ENCODE results near the gene LTB.
"Not testable (repeated sequence)": the region's sequence is repeated elsewhere in the genome, so short reads cannot be mapped to it uniquely, and the experiment has no call there.

Gene LTB

GRCh38 chr6:31575335-31575901, 6.8 kb downstream of the LTB start, which contains the start of gene TNF:
TNF (plus strand) TSS chr6:31575565; CDS start chr6:31575742, 177 bp downstream.
- no peak for DNase-seq

DNA sequence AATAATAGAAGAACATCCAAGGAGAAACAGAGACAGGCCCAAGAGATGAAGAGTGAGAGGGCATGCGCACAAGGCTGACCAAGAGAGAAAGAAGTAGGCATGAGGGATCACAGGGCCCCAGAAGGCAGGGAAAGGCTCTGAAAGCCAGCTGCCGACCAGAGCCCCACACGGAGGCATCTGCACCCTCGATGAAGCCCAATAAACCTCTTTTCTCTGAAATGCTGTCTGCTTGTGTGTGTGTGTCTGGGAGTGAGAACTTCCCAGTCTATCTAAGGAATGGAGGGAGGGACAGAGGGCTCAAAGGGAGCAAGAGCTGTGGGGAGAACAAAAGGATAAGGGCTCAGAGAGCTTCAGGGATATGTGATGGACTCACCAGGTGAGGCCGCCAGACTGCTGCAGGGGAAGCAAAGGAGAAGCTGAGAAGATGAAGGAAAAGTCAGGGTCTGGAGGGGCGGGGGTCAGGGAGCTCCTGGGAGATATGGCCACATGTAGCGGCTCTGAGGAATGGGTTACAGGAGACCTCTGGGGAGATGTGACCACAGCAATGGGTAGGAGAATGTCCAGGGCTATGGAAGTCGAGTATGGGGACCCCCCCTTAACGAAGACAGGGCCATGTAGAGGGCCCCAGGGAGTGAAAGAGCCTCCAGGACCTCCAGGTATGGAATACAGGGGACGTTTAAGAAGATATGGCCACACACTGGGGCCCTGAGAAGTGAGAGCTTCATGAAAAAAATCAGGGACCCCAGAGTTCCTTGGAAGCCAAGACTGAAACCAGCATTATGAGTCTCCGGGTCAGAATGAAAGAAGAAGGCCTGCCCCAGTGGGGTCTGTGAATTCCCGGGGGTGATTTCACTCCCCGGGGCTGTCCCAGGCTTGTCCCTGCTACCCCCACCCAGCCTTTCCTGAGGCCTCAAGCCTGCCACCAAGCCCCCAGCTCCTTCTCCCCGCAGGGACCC, 7.8 kb downstream of the LTB start:
- DNase-seq, result no peak

DNA sequence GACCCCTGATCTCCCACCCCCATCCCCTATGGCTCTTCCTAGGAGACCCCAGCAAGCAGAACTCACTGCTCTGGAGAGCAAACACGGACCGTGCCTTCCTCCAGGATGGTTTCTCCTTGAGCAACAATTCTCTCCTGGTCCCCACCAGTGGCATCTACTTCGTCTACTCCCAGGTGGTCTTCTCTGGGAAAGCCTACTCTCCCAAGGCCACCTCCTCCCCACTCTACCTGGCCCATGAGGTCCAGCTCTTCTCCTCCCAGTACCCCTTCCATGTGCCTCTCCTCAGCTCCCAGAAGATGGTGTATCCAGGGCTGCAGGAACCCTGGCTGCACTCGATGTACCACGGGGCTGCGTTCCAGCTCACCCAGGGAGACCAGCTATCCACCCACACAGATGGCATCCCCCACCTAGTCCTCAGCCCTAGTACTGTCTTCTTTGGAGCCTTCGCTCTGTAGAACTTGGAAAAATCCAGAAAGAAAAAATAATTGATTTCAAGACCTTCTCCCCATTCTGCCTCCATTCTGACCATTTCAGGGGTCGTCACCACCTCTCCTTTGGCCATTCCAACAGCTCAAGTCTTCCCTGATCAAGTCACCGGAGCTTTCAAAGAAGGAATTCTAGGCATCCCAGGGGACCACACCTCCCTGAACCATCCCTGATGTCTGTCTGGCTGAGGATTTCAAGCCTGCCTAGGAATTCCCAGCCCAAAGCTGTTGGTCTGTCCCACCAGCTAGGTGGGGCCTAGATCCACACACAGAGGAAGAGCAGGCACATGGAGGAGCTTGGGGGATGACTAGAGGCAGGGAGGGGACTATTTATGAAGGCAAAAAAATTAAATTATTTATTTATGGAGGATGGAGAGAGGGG, 8.8 kb downstream of the LTB start:
- no peak for DNase-seq

DNA sequence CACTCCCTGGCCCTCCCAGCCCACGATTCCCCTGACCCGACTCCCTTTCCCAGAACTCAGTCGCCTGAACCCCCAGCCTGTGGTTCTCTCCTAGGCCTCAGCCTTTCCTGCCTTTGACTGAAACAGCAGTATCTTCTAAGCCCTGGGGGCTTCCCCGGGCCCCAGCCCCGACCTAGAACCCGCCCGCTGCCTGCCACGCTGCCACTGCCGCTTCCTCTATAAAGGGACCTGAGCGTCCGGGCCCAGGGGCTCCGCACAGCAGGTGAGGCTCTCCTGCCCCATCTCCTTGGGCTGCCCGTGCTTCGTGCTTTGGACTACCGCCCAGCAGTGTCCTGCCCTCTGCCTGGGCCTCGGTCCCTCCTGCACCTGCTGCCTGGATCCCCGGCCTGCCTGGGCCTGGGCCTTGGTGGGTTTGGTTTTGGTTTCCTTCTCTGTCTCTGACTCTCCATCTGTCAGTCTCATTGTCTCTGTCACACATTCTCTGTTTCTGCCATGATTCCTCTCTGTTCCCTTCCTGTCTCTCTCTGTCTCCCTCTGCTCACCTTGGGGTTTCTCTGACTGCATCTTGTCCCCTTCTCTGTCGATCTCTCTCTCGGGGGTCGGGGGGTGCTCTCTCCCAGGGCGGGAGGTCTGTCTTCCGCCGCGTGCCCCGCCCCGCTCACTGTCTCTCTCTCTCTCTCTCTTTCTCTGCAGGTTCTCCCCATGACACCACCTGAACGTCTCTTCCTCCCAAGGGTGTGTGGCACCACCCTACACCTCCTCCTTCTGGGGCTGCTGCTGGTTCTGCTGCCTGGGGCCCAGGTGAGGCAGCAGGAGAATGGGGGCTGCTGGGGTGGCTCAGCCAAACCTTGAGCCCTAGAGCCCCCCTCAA, 9.9 kb downstream of the LTB start, which contains the start of gene LTA:
LTA (plus strand) TSS at position 249 of the 871 bp plus-strand sequence; CDS start at position 703, 454 bp downstream.
- no peak for DNase-seq

DNA sequence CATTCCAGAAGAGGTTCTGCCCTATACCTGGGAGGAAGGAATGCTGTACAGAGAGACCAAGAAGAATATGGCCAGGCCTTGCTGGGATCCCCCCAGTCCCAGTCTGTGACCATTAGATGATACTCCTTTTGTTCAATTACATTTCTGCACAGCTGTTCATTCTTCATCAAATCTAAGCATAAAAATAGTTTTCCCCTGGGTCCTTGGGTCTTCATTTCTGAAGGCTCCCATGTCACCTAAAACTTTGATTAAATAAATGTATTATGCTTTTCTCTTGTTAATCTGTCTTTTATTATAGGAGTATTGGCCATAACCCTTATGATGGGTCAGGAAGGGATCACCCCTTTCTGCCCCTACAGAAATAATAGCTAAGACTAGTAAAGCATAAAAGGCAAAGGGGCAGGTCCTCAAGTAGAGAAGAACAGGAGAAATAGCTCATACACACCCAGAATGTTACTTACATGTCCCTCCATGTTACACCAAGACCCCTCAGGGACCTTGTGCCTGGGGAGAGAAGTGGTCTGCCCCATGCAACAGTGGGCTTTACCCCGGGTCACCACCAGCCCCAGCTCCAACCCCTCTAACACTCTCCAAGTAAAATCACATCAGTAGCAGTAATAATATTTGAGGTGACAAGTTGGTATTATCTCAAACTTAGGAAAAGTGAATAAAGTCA, 12.2 kb downstream of the LTB start:
- no peak for DNase-seq

DNA sequence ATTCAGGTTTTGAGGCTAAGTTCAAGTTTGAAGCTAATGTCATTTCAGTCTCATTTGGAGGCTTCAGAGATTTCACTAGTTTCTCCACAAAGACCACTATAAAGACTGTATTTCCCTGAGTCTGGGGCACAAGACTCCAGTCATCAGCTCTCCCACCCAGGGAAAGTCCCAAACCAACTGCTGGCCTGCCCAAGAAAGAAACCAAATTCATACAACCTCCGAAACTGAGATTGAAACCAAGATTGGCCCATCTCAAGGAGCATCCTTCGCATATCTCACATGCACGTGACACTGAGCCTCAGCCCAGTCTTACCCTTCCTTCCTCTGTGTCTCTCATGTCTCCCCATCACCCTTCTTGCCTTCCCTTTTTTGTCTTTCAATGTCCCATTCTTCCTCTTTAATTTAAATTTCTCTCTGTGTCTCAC, 13.7 kb downstream of the LTB start:
- DNase-seq, result no peak

DNA sequence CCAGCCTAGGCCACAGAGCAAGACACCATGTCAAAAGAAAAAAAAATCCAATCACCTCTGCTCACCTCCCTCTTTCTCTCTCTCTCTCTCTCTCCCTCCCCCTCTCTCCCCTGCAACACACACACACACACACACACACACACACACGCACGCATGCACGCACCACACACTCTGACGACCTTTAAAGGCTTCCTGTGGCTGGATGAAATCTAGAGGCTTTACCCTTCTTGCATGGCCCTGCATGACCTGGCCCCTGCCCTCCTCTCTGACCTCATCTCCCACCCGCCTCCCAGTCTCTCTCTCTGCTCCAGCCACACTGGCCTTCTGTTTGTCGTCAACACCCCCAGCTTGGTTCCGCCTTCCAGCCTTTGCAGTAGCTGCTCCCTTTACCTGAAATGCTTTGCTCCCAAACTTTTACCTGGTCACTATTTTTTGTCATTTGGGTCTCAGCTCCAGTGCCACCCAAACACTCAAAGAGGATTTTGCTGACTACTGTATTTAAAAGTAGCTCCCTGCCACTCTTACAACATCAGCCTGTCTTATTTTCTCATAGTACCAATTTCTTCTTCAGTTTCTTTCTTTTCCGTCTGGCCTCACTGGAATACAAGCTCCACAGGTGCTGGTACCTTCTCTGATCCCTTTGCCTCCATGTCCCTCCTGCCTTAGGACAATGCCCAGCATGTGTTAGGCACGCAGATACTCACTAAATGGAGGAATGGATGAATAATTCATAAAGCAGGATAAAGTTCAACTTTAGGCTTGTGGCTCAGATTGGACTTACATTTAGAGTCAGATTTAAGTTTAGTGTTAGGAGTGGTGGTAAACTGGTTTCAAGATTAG, 14.5 kb downstream of the LTB start:
- DNase-seq, result no peak

DNA sequence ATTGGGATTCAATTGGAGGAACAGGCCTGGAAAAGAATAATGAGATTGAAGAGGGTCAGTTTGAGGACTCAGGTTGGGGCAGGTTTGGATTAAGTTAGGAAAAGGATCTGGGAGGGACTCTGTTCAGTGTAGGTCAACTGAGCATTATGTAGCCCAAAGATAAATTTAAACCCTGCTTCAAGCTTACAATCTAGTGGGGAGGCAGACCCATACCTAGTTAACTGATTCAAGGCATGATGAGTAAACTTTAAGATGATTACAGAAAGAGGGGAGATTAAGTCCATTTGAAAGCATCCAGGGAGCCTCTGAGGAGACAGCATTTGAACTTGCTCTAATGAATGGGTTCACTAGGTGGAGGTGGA, 21.5 kb downstream of the LTB start:
- no peak for DNase-seq

- DNase-seq, result no peak
Observed at GRCh38 chr6:31559958-31560696, 22.1 kb downstream of the LTB start.

- DNase-seq, result no peak
Observed at GRCh38 chr6:31559606-31559957, 22.6 kb downstream of the LTB start.

- no peak for DNase-seq
Observed at GRCh38 chr6:31558631-31559500, 23.4 kb downstream of the LTB start.

DNA sequence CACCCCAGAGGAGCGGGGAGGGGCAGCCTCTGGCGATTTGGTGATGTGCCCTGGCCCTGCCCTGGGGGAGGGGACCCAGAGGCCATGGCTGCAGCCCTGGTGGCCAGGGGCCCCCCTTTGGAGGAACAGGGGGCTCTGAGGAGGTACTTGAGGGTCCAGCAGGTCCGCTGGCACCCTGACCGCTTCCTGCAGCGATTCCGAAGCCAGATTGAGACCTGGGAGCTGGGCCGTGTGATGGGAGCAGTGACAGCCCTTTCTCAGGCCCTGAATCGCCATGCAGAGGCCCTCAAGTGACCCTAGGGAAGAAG, 24.0 kb downstream of the LTB start:
- no peak for DNase-seq

- no peak for DNase-seq
Observed at GRCh38 chr6:31557443-31558317, 24.5 kb downstream of the LTB start.

- DNase-seq, result no peak
Observed at GRCh38 chr6:31556307-31556706, 25.9 kb downstream of the LTB start.

GRCh38 chr6:31551371-31551770, 30.9 kb downstream of the LTB start:
- DNase-seq, result not testable (repeated sequence)

DNA sequence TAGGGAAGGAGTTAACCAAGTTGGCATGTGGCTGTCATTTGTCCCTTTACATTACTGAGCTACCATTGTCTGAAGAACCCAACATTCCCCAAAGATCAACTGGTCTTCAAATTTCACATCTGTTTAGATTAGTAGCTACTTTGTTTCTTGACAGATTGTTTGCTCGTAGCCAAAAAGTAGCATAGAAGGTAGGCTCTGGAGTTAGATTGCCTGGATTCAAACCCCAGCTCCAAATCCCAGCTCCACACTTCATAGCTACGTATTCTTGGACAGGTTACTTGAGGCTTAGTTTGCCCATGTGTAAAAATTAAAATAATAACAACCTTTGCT, 33.7 kb downstream of the LTB start:
- no peak for DNase-seq

GRCh38 chr6:31547727-31548543, 34.3 kb downstream of the LTB start:
- DNase-seq, result no peak
